Occipital lobe (tissue), 2 donors: ENCODE data around the gene ARF3. TPM values are rescaled to one million over a fixed set of nuclear protein-coding genes. Genes with fewer than 3 reads are reported as not detected.

ENCODE experiments used
- DNase-seq: peaks from one replicate; lab custom pipeline; 2025; lab: John Stamatoyannopoulos, UW
- total RNA-seq: library from RNA; depleted of rRNA; stranded (reverse); fragments of >200 nt; gene quantifications from one replicate; pipeline ENCODE4 v1.2.3, GENCODE V29; 2014

ARF3 gene
- total RNA-seq: 67.5 TPM

DNA sequence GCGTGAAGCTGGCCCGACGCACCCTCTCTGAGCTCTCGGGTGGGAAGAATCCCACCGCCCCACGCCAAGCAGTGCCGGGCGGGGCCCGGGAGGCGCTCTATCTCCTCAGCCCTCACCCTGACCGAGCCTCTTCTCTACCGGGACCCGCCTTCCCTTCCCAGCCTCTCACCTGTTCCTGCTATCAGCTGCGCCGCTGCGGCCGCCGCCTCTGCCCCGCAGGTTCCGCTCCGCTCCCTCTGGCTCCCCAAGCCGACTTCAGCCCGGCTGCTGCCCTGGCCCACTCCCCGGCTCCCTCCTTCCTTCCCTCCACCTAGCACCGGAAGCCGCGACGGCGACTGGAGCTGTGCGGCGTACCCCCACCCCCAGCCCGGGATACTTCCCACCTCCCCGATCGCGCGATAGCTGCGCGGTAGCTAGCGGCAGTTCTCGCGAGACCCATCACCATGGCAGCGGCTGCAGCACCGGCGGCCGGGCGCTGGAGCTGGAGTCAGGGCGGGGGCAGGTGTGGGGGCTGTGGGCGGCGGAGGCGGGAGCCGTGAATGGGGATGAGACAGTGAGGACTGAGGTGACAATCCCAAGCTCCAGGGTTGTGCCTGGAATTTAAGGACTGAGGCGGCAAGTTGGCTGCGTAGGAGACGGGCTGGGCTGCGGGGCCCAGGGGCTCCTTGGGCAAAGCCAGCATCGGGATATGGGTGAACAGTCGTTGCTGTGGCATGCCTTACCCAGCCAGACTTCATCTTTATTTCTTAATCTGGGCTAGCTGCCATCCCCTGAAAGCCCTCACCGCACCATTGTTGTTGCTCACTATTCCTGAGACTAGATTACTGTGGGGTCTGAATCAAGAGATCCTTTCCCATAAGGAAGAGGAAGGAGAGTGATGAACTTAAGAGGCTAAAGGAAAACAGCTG is at the start of gene ARF3:
Gene ARF3, minus strand, starts transcription at position 347 of the 908 bp plus-strand sequence. CDS start 16,392 bp downstream, outside the sequence.
- peak; percentile 92 for DNase-seq

DNA sequence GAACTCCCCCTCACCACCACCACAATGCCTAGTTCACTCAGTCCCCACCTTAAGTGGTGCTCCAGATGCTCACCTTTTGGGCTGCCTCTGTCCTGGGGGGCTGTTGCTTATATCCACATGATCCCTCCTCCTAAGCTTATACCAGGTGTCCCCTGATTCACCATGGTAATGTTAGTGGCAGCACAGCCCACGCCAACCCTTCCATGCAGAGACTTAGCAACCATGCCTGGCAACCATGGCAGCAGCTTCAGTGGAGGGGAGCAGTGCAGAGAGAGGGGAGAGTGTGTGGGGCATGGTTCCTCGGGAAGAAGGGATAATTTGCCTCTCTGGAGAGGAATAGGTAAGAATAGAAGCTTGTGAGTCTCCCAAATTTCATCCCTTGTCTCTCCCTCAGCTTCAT is 43.1 kb upstream of the ARF3 start:
- DNase-seq: peak; percentile 67

DNA sequence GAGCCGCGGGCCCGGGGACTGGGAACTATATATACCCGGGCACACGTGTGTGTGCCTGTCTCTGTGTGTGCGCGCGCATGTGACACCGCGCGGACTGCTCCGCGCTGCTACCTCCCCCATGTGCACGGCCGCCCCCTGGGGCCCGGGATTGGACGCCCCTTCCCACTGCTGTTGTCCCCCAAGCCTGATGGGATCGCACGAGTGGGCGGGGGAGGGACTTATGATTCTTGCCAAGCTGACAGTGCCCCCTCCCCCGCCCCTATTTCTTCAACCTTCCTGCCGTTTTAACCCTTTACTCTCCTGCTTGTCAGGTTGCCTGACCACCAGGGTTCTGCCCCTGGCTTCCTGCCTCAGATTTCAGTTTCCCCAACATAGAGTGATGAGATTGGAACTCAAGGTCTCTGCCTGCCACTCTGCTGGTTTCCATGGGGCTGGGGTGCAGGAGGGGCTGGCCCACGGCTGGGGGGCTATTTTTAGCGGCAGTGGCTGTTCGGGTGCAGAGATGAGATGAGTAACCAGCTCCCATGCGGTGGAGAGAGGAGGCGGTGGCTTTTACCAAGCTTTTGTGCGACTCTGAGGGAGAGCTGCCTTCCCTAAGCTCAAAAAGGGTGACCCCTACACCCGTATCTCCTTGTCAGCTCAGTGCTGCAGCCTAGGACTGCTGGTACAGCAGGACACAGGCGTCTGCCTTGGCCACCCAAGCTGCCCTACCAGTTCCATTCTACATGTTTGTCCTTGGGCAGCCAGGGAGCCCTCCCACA is 42.3 kb upstream of the ARF3 start, which contains the start of gene DDN:
Gene DDN, minus strand, starts transcription at position 5 of the 761 bp plus-strand sequence. CDS start 88 bp downstream, outside the sequence.
- DNase-seq: peak; percentile 58

DNA sequence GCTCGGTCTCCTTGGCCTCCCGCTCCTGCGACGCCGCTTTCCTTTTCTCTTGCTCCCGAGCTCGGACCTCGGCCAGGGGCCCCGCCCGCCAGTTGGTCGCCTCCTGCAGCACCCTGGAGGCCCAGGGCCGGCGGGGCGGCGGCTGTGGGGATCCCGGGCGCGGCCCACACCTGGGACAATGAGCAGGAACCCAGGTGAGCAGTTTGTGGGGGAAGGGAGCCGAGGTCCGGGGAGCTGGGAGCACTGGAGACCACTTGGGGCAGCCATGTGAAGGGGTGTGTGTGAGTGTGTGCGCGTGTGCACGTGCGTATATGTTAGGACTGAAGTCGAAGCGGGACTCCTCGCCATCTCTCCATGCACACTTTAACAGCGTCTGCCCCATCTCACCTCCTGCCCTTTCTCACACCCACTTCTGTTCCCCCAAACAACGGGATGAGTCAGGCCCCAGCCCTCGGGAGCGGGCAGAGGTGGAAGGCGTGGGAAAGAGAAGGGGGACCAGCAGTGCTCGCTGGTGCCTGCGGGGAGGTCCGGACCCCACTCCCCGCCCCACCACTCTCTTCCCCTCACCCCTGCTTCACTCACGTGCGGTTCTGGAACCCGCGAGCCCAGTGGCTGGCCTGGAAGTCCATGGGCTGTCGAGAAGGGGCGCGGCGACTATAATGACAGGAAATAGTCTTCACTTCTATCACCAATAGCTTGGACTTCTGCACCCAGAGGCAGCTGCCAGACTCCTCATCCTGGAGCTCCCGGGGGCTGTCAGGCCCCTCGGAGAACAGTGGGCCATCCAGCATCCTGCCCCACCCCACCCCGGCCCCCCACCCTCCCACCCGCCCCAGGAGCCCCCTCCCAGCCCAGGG is 41.4 kb upstream of the ARF3 start:
- no peak for DNase-seq

DNA sequence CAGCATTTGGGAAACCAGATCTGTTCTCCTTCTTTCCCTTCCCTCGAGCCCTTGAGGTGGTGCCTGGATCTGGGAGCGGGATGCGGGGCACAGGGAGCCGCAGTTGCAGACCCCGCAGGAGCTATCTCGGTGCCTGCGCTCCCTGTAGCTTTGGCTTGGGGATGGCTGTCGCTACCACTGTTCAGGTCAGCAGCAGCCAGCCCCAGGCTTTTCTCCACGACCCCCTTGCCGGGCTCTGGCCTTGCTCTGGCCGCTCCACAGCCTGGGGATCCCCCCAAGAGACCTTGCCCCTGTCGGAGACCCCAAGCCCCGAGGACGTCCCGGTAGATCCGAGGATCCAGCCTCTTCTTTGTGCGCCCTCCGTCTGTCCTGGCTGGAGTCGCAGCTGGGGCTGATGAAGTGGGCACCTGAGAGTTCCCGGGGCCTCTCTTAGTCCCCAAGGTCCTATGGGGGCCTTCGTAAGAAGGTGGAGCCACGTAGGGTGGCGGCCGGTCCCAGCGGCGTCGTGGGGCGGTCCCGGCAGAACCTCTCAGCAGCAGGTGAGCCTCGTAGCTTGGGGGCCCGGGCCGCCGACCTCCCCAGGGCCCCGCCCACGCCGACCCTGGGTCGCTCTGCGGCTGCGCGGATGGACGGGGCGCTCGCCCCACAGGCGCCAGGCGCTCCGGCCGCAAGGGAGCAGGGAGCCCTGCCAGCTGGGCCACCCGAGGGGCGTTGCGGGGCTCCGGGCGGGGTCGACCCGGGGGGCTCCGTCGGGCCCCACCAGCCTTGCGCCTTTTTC is 40.6 kb upstream of the ARF3 start:
- DNase-seq: no peak

DNA sequence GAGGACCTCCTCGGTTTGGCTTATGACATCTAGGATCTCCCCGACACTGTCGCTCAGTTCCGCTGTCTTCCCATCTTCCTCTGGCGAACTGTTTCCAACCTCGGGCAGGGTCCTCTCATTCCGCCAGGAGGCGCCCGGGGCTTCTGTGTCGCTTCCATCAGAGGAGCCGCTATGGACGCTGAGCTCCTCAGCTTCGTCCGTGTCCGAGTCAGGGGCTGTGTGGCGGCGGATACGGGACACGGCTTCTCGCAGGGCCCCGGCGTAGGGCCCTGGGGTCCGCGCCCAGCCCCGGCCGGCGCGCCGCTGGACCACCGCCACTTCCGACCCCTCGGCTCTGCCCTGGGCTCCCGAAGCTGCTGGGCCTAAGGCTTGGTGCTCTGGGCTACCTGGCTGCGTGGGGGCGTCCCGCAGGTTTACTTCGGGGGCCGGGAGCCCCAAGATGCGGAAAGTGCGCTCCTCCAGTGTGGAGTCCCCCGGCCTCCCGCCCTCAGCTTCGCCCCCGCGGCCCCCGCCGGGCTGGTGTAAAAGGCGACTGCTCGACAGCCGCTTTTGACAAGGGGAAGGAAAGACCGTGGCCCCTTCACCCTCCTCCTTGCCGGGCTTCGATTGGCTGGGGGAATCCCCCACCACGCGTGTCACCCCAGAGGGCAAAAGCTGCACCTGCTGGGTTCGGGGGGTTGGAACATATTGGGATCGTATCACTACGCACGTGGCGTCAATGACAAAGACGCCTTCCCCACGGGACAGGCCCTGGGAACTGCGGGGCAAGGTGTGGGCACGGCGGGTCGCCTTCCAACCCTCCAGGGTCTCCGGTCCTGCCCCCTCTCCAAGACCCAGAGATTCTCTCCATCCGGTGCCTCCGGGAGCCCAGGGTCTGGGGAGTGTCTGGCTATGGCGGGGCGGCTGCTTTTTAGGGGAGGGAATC is 39.8 kb upstream of the ARF3 start:
- DNase-seq: peak; percentile 76

DNA sequence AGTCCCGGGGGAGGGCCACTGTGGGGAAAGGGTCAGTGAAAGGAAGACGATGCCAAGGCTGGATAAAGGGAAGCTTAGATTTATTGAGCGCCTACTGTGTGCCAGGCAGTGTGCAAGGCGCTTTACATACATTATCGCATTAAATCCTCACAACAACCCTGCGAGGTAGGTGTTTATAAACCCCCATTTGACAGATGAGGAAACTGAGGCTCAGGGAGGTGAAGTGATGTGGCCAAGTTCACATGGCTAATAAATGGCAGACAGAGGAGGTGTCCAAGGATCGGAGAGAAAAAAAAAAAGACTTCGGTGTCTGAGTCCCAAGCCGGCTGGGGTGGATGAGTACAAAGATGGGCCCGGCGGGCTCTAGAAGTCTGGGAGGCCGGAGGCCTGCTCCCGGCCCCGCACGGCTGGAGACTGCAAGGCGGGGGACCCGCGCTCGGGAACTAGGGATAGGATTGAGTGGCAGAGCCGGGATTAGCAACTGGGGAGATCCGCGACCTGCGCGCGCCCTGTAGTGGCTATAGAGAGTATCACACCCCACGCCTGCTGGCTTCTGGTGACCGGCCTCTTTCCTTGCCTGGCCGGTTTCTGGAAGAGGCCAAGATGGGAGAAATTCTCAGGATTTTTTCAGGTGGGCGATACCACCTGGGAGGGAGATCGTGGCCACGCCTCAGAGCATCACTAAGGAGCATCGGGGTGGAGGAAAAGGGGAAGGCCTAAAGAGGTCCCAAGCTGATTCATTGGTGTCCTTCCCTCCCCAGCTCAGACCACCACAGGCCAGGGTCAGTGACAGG is 38.0 kb upstream of the ARF3 start:
- DNase-seq: peak; percentile 70

DNA sequence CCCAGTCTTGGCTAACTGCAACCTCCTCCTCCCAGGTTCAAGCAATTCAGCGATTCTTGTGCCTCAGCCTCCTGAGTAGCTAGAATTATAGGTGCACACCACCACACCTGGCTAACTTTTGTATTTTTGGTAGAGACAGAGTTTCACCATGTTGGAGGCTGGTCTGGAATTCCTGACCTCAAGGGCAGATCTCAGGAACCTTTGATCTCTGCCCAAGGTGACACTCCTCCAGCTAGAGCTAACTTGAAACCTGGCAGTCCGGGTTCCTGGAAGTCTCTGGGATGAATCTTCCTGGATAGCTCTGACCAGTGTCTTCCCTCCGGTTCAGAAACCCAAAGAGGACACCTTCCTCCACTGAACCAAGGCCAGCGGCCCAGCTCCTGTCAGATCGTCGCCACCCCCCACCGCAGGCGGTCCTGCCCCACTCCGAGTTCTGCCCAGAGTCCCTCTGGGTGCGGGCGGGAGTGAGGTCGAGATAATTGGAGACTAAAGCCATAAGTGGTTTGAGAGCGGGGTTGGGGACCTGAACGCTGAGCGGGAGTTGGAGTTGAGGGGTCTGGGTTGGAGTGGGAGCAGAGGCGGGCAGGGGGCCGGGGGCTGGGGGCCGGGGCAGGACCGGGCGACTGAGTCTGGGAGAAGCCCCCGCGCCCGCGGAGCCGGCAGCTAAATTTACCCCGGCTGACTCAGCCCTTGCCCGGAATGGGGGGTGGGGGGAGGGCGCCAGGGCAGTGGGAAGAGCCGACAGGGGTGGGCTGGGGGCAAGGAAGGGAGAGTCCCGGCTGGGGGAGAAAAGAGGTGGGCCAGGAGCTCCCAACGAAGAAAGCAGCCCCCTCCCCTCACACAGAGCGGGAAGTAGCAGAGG is 37.2 kb upstream of the ARF3 start:
- no peak for DNase-seq

DNA sequence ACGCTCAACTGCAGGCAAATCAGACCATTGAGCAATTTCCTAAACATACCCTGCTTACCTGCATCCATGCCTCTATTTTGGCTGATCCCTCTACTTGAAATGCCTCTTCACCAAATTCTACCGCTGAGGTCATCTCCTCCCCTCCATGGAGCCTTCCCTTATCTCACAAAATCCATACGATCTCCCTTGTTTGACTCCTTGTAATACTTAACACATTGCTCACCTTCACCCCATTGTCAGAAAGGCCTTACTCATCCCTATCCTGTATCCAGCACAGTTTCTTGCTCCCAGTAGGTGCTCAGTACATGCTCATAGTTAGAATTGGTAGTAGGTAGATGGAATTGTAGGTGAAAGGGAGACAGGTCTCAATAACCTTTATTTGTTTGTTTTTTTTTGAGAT is 36.5 kb upstream of the ARF3 start:
- DNase-seq: no peak

DNA sequence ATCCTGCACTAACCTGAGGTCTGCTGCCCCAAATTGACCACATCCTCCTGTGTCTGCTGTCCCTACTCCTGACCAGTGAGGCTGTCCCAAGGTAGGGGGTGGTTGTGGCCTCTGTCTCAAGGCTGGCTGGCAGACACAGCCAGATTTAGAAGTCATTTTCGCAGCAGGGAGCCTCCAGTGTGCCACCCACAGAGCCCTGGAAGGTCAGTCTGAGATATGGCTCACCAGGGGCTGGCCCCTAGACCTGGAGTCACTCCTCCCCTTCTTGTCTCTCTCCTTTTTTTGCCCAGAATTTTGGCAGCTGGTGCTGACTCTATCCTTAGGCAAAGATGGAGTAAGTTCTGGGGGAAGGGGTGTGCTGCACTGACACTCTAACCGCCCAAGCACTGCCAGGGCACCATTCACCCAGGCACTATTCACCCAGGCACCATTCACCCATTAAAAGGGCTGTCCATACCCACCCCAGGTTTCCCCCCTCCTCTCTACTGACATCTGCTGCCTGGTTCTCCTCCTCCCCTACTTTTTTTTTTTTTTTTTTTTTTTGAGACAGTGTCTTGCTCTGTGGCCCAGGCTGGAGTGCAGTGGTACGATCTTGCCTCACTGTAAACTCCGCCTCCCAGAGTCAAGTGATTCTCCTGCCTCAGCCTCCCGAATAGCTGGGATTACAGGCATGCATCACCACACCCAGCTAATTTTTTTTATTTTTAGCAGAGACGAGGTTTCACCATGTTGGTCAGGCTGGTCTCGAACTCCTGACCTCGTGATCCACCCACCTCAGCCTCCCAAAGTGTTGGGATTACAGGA is 34.2 kb upstream of the ARF3 start:
- no peak for DNase-seq

DNA sequence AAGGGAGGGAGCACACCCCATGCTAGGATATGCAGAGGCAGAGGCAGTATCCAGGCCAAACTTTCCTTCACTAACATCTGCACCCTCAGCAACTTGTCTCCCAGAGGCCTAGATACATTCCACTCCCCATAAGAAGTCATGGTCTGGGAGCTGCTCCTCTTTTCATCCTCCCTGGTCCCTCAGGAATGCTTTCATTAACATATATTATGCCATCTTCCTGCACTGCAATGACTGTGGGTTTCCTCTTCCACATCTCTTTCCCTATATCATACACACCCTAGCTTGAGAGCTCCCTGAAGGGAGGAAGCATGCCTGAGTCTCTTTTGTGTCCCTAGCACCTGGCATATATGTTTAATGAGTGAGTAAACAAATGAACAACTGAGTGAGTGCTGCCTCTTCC is 33.3 kb upstream of the ARF3 start:
- no peak for DNase-seq

DNA sequence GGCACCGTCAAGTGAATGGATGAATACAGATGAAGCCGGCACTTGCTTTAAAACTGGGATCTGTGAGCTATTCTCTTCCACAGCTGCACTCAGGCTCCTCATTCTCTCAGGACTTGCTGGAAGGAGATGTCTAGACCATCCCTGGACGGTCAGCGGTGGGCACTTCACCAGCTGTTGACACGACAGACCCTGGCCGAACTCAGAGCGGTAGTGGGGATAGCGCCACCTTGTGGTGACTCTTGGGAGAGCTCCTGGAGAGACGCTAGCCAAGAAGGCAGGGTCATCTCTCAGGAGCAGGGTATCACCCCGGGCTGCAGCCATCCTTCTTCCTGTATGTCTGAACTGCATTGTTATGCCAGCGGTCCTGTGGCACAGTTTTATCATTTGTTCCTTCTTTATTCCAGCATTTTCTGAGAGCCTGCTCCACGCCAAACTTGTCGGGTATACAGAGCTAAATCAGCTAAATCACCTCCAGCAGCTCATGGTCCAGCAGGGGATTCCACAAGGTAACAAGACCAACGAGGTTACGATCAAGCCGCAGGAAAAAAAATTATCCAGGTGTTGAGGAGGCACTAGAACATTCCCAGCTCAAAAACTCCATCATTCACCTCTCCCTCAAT is 30.9 kb upstream of the ARF3 start:
- peak; percentile 37 for DNase-seq

DNA sequence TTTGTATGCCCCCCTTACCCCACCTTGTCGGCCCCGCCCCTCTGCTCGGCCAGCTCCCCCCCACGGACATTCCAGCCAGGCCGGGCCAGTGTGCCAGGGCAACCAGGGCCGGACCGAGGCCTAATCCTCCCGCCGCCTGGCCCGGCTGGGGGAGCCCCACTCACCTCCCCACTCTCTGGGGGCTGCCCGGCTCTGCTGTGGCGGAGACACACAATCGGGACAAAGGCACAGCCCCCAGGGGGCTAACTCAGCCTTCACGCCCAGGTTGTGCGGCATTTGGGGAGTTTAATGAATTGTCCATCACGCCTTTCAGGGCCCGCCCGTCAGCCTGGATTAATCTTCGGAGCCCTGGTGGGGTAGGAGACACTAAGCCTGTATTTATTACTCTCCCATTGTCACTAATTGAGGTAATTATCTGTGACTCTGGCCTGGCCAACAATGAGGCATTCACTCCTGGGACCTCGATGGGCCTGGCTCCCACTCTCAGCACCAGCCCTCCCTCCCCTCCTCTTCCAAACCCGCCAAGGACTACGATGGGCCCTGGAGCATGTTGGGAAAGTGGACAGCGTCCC is 29.5 kb upstream of the ARF3 start:
- DNase-seq: no peak

DNA sequence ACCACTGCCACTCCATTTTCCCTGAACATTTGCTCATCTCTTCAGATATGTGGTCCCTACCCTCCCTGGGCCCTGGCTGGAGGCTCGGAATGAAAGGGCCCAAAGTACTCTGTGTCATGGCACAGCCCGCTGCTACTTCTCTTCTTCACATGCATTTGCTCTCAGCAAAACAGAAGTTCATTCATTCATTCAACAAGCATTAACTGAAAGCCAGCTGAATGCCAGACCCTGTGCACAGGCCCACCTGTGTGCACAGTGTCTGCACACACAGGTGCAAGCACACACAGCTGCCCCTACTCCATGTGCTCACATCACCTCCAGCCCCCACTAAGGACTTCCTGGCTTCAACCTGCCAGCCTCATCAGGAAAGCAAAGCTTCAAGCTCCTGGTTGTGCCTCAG is 28.6 kb upstream of the ARF3 start:
- DNase-seq: no peak

DNA sequence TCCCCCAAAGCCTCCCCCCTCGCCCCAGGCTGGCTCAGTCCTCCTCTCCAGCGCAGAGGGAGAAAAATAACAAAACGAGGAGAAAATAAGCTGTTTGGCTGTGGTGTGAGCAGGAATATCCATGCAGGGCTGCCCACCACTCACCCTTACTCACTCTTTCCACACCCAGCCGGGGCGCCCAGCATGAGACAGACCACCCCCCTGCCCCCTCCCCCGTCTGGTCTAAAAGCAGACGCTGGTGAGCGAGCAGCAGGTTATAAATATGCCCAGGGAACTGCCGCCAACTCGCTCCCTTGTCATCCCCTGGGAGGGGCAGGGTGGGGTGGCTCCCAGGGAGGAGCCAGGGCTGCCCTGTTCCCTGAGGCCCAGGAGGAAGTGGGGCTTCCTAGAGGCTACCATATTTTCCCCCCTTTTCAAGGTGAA is 28.2 kb upstream of the ARF3 start:
- DNase-seq: no peak
